Subcutaneous adipose tissue (tissue), 4 donors: Measurements from ENCODE around the gene TTLL9. TPM values are rescaled to one million over a fixed set of nuclear protein-coding genes. Genes with fewer than 3 reads are reported as not detected.

ENCODE experiments used
- total RNA-seq, 4 donors: library from RNA; depleted of rRNA; stranded (reverse); fragments of >200 nt; gene quantifications; one replicate each; pipeline ENCODE4 v1.1.0, GENCODE V29; 2016
- TF ChIP-seq, protein P1 (sequence below): fragments of 450-650 bp; IDR thresholded peaks from one replicate; pipeline ENCODE4 v1.5.1; 2016; ENCODE audit warnings: low read depth, mild to moderate bottlenecking, control low read depth, antibody characterized with exemption, moderate library complexity

Gene TTLL9
- total RNA-seq, 4 donors from 2014 or later: 0.38 to 0.66 (median 0.51) TPM; not detected in 1

DNA sequence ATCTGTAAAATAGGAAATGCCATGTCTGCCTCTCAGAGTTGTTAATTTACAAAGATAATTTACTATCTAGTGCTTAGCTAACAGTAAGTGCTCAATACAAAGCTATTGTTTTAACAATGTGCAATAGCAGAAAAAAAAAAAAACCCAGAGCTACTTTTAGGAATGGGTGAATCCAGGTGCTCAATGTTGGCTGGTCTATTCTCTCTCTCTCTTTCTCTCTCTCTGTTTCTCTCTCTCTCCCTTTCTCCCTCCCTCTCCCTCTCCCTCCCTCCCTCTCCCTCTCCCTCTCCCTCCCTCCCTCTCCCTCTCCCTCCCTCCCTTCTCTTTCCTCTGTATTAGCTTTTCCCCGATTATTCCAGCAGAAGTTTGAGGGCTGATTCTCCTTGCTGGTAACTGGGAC is 67.4 kb downstream of the TTLL9 start:
- TF ChIP-seq, protein P1, sequence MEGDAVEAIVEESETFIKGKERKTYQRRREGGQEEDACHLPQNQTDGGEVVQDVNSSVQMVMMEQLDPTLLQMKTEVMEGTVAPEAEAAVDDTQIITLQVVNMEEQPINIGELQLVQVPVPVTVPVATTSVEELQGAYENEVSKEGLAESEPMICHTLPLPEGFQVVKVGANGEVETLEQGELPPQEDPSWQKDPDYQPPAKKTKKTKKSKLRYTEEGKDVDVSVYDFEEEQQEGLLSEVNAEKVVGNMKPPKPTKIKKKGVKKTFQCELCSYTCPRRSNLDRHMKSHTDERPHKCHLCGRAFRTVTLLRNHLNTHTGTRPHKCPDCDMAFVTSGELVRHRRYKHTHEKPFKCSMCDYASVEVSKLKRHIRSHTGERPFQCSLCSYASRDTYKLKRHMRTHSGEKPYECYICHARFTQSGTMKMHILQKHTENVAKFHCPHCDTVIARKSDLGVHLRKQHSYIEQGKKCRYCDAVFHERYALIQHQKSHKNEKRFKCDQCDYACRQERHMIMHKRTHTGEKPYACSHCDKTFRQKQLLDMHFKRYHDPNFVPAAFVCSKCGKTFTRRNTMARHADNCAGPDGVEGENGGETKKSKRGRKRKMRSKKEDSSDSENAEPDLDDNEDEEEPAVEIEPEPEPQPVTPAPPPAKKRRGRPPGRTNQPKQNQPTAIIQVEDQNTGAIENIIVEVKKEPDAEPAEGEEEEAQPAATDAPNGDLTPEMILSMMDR: no peak

DNA sequence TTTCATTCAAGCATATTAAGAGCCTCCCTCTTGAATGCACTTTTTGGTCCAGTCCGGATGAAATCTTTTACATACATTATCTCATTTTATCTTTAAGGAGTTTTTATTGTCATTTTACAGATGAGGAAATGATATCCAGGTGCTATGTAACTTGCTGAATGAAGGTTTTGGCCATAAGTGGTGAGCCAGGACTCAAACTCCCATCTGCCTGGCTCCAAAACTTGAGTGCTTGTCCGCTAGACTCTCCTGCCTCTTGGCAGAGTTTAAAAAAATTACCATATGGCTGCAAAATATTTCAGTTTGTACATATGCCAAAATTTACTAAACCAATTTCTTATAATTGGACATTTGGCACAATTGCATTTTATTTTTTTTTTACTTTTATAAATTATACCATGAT is 69.2 kb downstream of the TTLL9 start:
- TF ChIP-seq, protein P1: no peak

DNA sequence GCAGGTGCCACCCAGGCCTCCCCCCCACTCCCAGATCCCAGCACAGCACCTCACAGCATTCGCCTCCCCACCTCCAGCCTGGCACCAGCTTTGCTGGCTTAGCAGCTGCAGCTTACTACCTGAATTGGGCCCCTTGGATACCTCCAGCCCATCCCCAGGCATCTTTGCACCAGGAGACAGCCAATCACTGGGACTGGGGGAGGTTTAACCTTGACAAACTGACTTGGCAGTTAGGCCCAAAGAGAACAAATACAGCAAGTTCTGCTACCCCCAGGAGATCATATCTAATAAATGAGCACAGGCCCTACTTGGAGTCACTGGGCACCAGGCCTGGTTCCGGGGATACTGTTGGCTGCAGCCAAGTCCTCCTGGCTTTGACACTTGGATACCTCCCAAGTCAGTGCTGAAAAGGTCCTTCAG is 72.6 kb downstream of the TTLL9 start:
- TF ChIP-seq, protein P1: no peak

DNA sequence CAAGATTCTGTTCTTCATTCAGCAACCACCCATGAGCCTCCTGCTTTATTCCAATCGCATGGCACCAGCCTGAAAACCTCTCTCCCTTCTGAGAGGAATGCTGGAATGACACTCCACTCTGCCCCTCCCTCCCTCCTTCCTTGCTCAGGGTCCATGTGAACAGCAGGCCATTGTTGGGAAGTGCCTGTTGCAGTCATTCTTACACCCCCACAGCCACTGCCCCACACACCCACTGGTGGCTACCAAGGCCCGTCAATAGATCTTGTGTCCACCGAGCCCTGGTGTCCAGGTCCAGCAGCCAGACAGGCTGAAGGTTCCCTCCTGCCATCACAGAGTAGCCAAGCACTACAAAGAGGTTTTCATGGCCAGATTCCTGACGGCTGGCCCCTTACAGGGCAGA is 74.9 kb downstream of the TTLL9 start:
- TF ChIP-seq, protein P1: no peak

DNA sequence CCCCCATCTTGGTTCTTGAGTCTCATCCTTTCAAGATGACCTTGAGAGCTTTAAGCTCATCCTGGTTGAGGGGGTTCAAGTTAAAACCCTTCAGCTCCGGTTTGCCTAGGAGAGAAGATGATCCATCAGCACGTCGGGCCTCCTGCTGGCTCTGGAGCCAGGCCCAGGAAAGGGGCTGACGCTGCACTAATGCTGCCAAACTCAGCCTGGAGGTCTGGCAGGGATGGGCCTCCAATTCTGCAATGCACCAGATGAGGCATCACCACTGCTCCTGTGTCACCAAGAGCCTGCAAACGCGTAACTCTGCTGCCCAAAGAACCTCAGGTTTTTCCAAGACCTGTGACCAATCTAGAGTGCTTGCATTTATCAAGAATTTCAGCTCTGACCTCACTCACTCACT is 75.4 kb downstream of the TTLL9 start:
- TF ChIP-seq, protein P1: no peak

DNA sequence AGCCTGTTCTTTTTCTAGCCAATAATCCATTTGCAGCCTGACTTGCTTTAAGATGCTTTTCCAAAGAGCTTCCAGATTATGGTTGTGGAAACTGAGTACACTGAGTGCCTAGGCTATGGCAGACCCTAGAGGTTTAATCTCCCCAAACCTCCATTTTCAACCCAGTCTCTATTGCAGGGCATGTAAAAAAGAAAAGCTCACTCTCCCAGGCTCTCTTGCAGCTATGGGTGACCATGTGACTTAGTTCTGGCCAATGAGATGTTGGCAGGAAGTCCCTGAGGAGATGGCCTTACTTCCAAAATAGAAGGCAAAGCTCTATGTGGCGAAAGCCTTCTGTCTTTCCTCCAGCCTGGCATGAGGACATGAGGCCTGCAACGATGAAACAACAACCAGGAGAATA is 77.6 kb downstream of the TTLL9 start:
- TF ChIP-seq, protein P1: no peak

DNA sequence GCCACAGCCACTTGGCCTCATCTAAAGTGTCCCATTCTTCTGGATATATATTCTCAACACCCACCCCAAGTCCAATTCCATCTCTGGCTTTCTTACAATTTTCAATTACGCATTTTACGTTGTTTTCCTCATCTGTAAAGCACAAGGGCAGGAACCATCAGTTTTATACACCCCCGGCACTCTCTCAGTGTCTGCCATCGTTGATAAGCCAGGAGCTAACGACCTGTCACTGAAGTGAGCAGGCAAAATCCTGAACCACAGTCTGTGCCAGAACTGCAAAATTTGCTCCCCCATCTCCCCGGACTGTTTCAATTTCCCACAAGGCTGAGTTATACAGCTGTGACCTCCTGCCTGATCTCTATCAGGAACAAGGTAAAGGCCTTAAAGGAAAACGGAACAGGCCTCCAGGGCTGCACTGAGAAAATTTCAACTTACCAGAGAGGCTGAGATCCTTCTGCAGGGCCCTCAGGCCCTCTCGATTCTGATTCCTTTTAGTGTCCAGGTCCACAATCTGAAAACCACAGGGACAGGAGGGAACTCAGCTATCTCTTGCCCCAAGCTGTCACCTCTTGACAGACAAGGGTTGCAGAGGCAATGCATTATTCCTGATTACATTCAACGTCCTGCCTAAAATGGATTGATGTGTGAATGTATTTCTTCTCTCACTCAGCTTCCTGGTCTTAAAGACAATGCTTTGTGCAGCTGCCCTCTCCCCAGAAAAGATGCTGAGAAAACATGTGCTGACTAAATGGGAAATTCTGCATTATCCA is 79.6 kb downstream of the TTLL9 start:
- TF ChIP-seq, protein P1: no peak
